ENCODE data around the gene ILKAP.

DNA sequence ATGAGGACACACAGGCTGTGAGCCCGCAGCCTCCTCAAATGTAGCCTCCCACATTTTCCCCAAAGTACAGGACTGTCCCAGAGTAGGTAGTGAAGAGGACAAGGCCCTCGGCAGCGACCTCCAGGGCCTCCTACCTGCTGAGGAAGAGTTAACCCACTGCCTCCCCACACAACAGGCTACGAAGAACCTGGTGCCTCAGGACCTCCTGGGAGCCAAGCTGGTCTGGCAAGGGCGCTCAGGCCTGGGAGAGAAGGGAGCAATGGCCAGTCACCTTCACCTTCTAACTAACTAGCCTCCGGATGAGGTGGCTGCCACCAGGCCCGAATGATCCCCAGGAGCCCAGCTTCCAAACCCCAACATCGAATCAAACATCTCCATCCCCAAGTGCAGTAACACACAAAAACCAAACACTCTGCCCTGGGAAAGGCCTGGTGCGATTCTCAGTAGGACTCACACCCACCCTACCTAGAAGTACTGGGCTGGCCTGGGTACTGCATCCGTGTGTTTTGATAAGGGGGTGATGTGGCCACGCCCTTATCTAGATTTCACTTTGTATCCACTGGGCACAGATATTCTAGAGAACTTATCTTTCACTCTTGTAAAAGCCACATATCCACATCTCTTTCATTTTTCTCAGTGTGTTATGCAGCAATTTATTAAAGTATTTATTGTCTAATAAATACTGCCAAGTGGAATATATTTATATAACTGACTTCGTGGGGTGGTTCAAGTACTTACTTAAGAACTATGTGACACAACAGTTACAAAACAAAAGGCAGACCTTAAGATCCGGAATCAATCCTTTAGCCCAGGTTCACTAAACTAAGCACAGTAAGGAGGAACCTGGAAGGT is 35.1 kb downstream of the ILKAP start:
- TF ChIP-seq, protein P1, sequence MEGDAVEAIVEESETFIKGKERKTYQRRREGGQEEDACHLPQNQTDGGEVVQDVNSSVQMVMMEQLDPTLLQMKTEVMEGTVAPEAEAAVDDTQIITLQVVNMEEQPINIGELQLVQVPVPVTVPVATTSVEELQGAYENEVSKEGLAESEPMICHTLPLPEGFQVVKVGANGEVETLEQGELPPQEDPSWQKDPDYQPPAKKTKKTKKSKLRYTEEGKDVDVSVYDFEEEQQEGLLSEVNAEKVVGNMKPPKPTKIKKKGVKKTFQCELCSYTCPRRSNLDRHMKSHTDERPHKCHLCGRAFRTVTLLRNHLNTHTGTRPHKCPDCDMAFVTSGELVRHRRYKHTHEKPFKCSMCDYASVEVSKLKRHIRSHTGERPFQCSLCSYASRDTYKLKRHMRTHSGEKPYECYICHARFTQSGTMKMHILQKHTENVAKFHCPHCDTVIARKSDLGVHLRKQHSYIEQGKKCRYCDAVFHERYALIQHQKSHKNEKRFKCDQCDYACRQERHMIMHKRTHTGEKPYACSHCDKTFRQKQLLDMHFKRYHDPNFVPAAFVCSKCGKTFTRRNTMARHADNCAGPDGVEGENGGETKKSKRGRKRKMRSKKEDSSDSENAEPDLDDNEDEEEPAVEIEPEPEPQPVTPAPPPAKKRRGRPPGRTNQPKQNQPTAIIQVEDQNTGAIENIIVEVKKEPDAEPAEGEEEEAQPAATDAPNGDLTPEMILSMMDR (IDR thresholded peaks at IDR 0.05): no peak
- TF ChIP-seq POLR2AphosphoS5 (IDR thresholded peaks at IDR 0.05): no peak

All from gastroesophageal sphincter (tissue), 3 donors.